Adrenal gland (tissue), 12 donors: ENCODE results near the gene TMEM151B. TPM values are rescaled to one million over a fixed set of nuclear protein-coding genes. Genes with fewer than 3 reads are reported as not detected.
A peak's percentile ranks its signal among the peaks of the same experiment; 100 is the strongest.

Source experiments
- DNase-seq, 7 donors: peaks; one replicate each; pipeline ENCODE4 v3.0.0-alpha.2; 2019 to 2020
- H3K27ac ChIP-seq, 5 donors: fragments of 200-600 bp; sonication (generic) in 4 of 5; 1 replicate in 3 of 5; 2 replicates in 2 of 5; pipeline versions ENCODE4 v1.5.1 to v1.8.0; 2016 to 2020; ENCODE audit warnings: mild to moderate bottlenecking in 1 of 5
- H3K27me3 ChIP-seq: fragments of 200-600 bp; 2 replicates; pipeline ENCODE4 v1.8.0; 2021
- H3K36me3 ChIP-seq, 2 donors: fragments of 200-600 bp; replicated peaks in 1 of 2; 1 replicate in 1 of 2; 2 replicates in 1 of 2; pipeline versions ENCODE4 v1.5.1 to v1.8.0; 2018 to 2022
- H3K4me1 ChIP-seq, 2 donors: fragments of 200-600 bp; replicated peaks in 1 of 2; 1 replicate in 1 of 2; 2 replicates in 1 of 2; pipeline versions ENCODE4 v1.5.1 to v1.8.0; 2018 to 2021
- H3K4me3 ChIP-seq, 4 donors: fragments of 200-600 bp; sonication (generic) in 3 of 4; one replicate each; pipeline ENCODE4 v1.5.1; 2016 to 2018
- H3K9me3 ChIP-seq, 3 donors: fragments of 200-600 bp; sonication (generic) in 1 of 3; replicated peaks in 1 of 3; 1 replicate in 2 of 3; 2 replicates in 1 of 3; pipeline versions ENCODE4 v1.5.1 to v1.8.0; 2016 to 2021
- CTCF ChIP-seq, 6 experiments: fragments of 450-650 bp in 4 of 6; fragments of 200-600 bp in 2 of 6; sonication (generic) in 1 of 6; IDR thresholded peaks; 1 replicate in 5 of 6; 2 replicates in 1 of 6; pipeline versions ENCODE4 v1.5.1 to v1.8.0; 2016 to 2021; ENCODE audit warnings: antibody characterized with exemption in 6 of 6, mild to moderate bottlenecking in 2 of 6, moderate library complexity in 1 of 6
- POLR2A ChIP-seq, 2 donors: fragments of 450-650 bp; IDR thresholded peaks; one replicate each; pipeline ENCODE4 v1.6.1; 2017; ENCODE audit warnings: antibody characterized with exemption in 2 of 2, mild to moderate bottlenecking in 2 of 2, moderate library complexity in 1 of 2
- WGBS, 4 donors: extraction: QIAGEN DNeasy Blood & Tissue Kit in 2 of 4; methylation state at CpG; one replicate each; pipeline versions ENCODE4 v1.1.5 to v1.1.7; 2013 to 2017; 5-methylcytosine and 5-hydroxymethylcytosine counted together
- intact Hi-C, 2 donors: fragments of 100-400 bp; cut with DNase I; formaldehyde crosslinking; loops; one replicate each; pipeline versions ENCODE4 v1.14.1 to v1.15.0; 2022 to 2023
- polyA plus RNA-seq, 3 donors: library from polyadenylated mRNA; stranded (reverse); fragments of 200-250 nt in 2 of 3; fragments of 350-450 nt in 1 of 3; fragmentation: Illumina TruSeq in 1 of 3; extraction: RNeasy Lipid Tissue Mini Kit (QIAGEN cat#74804) in 1 of 3; gene quantifications; one replicate each; pipeline ENCODE4 v1.2.3, GENCODE V29; 2013 to 2014
- total RNA-seq, 9 donors: library from RNA; depleted of rRNA in 4 of 9; stranded (reverse); fragments of >200 nt in 4 of 9; fragments of 120-200 nt in 1 of 9; fragmentation: NEBNext Ultra II Directional in 1 of 9; extraction: Animal tissue kit (Norgen Biotek cat#: 25700) in 1 of 9; gene quantifications; one replicate each; pipeline versions ENCODE4 v1.1.0 to v1.2.4, GENCODE V29; 2013 to 2023
- donor health status: healthy with polysubstance abuse.
- donor health status: Bipolar disorder and iron deficiency.
- donor health status: DM: yes; HTN: yes; CAD: no.
- donor health status: DM: no; HTN: no; CAD: no.
- donor health status: DM: no; HTN: no; CAD: no.
- donor health status: DM: yes; HTN: yes; CAD: no.

The TMEM151B gene
- total and polyA plus RNA-seq, 12 donors: 0.07 to 3.9 (median 0.79) TPM; not detected in 2

GRCh38 chr6:44251576-44252524 is 18.4 kb upstream of the TMEM151B start:
- 82 to 87% (median 84%) methylated on average over 14 of the region's 14 CpGs for WGBS, 4 donors
- intact Hi-C loops: no loop called here
- H3K27me3 ChIP-seq: no peaks in the 10 kb centered on the region
- peaks cover 17 to 54% of the 10 kb centered on the region in 2 donors for H3K4me1 ChIP-seq
- no peak for DNase-seq
- H3K27ac ChIP-seq: peak overlapping the region in 3 of 5 donors; percentile 27 to 58 (median 29)
- no peaks in the 10 kb centered on the region for H3K9me3 ChIP-seq
- TF ChIP-seq CTCF (IDR thresholded peaks at IDR 0.05): no peak
- peaks cover 0 to 77% of the 10 kb centered on the region in 2 donors for H3K36me3 ChIP-seq
- no peak overlapping the region for H3K4me3 ChIP-seq

GRCh38 chr6:44253307-44254101 is 16.7 kb upstream of the TMEM151B start:
- Histone ChIP-seq H3K27ac (no peak overlapping the region), H3K4me1 (peaks cover 19 to 54% of the 10 kb centered on the region in 2 donors), H3K36me3 (peaks cover 0 to 71% of the 10 kb centered on the region in 2 donors), H3K4me3 (no peak overlapping the region), H3K9me3 (no peaks in the 10 kb centered on the region), H3K27me3 (no peaks in the 10 kb centered on the region)
- TF ChIP-seq CTCF (IDR thresholded peaks at IDR 0.05) (peak in 5 of 6 experiments; percentile 22 to 43 (median 38)), POLR2A (IDR thresholded peaks at IDR 0.05) (no peak)
- WGBS, 4 donors: 62 to 70% (median 63%) methylated on average over 10 of the region's 10 CpGs
- DNase-seq: peak in 2 of 7 donors; percentile 64 to 70
- intact Hi-C loops: no loop called here

DNA sequence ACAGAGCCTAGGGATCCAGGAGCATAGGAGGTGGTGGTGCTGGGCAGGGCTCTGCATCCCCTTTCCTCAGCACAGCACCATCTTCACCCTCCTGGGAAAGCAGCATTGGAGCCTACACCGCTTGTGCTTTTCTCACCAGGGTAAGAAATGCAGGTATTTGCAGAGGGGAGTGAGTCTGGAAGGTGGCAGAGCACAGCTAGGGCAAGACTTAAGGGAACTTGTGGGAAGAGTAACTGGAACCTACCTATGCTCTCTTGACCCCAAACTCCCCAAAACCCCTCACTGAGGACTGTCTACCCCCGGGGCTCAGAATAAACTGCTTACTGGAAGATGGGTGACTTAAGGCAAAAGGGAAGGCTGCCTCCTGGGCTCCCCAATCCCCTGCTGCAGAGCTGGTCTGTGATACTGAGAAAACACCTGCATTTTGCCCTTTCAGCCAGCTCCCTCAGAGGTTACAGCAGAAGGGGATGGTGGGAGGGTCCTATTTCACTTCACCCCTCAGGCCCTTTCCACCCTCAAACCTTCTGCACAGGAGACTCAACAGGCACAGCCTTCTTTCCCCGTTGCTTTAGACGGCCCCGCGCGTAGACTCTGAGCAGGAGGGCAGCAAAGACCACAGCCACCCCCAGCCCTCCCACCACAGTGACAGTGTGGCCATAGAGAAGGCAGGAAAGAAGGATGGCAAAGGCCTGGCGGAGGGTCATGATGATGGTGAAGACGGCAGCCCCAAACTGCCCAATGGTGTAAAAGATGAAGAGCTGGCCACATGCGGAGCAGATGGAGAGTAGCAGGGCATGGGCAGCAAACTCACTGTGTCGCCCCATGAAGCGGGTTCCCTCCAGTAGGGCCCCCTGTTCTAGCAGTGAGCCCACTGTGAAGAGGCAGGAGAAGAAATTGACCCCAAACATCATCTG is 15.8 kb upstream of the TMEM151B start:
- peaks cover 0 to 61% of the 10 kb centered on the region in 2 donors for H3K36me3 ChIP-seq
- no peak overlapping the region for H3K27ac ChIP-seq

More for the DNA sequence above, 15.8 kb upstream of the TMEM151B start:
- no peaks in the 10 kb centered on the region for H3K9me3 ChIP-seq
- DNase-seq: no peak
- intact Hi-C loops: no loop called here
- TF ChIP-seq POLR2A (IDR thresholded peaks at IDR 0.05) (no peak), CTCF (IDR thresholded peaks at IDR 0.05) (no peak)
- WGBS, 4 donors: 71 to 85% (median 76%) methylated on average over 12 of the region's 12 CpGs
- H3K27me3 ChIP-seq: no peaks in the 10 kb centered on the region
- H3K4me1 ChIP-seq: peaks cover 13 to 45% of the 10 kb centered on the region in 2 donors
- H3K4me3 ChIP-seq: no peak overlapping the region
